Occipital lobe (tissue), 2 donors: Measurements from ENCODE around the gene MMEL1. TPM values are rescaled to one million over a fixed set of nuclear protein-coding genes. Genes with fewer than 3 reads are reported as not detected.
"Not testable (repeated sequence)": the region's sequence is repeated elsewhere in the genome, so short reads cannot be mapped to it uniquely, and the experiment has no call there.

Source experiments
- DNase-seq: peaks from one replicate; lab custom pipeline; 2025; lab: John Stamatoyannopoulos, UW
- total RNA-seq: library from RNA; depleted of rRNA; stranded (reverse); fragments of >200 nt; gene quantifications from one replicate; pipeline ENCODE4 v1.2.3, GENCODE V29; 2014

Gene MMEL1
- total RNA-seq, 1 donor from 2014 or later: 3.7 TPM

GRCh38 chr1:2558861-2559260, 74.0 kb downstream of the MMEL1 start:
- no peak for DNase-seq

GRCh38 chr1:2558420-2558819, 74.4 kb downstream of the MMEL1 start:
- DNase-seq: no peak

GRCh38 chr1:2557482-2558400, 75.1 kb downstream of the MMEL1 start:
- no peak for DNase-seq

GRCh38 chr1:2556678-2557481, 75.9 kb downstream of the MMEL1 start:
- DNase-seq: no peak

GRCh38 chr1:2556277-2556677, 76.5 kb downstream of the MMEL1 start, which contains the start of gene TNFRSF14:
Gene TNFRSF14 (plus strand): TSS chr1:2556371. CDS start chr1:2556665, 294 bp downstream.
- peak; percentile 17 for DNase-seq

- no peak for DNase-seq
Measured at GRCh38 chr1:2555634-2556276, 77.1 kb downstream of the MMEL1 start.

DNA sequence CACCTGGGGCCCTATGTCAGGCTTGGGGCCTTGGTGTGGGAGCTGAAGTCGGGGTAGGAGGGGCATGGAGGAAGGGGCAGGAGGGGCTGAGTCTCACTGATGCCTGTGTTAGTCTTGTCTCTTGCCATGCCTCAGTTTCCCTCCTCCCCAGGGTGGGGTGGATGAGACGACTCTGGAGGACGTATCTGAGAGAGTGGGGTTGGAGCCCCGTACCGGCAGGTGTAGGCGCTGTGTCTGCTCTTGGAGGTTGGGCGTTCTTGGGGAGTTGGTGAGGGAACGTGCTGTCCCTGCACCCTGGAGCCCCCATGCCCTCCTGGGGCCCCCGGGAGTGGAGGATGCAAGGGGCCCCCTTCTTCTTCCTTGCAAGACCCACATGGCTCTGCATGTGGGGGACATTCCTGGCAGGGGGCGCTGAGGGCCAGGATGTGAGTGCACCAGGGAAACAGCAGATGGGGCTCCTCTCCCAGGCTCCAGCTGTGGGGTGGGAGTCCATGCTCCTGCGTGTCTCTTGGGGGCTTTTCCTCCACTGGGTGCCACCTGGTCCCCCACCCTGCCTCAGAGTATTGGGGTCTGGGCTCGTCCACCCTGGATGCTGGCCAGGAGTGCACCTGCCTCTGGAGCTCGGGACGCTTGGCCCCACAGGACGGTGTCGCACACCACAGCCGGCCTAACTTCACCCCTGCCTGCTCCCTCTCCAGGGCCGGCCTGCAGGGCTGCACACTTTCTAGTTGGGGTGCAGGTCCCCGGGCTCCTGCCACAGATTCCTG, 78.0 kb downstream of the MMEL1 start:
- no peak for DNase-seq

GRCh38 chr1:2553871-2554620, 78.8 kb downstream of the MMEL1 start:
- no peak for DNase-seq

DNA sequence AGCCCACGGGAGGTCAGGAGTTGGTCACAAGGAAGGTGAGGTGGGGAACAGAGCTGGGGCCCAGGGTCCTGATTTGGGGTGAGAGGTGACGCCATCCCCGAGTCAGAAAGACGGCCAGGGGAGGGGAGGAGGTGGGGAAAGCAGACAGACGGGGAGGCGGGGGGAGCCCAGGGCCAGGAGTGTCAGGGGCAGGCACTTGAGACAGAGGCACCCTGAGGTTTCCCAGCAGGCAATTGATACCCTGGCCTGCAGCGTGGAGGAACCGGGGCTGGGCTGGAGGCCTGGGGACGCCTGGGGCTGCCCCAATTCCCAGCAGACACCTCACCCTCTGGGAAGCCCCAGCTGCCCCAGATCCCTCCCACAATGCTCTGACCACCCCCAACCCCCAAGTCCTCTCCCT, 79.7 kb downstream of the MMEL1 start:
- not testable (repeated sequence) for DNase-seq

DNA sequence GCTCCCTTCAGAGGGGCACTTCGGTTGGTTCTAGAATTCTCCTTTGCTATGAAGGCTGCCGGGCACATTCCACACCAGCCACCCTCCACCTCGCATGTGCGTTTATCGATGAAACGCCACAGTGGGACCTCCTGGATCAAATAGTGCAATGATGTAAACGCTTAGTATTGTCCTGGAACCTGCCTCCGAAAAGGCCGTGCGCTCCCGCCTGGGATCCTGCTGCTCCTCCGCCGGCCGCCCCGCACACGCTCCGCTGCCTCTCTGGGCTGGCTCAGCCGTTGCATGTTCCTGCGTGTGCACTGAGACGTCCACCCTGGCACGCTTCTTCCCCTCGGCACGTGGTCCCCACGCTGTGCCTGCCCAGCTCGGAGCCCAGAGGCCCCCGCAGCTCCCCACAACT, 80.6 kb downstream of the MMEL1 start:
- no peak for DNase-seq

GRCh38 chr1:2551544-2551943, 81.3 kb downstream of the MMEL1 start:
- DNase-seq: not testable (repeated sequence)

- not testable (repeated sequence) for DNase-seq
Measured at GRCh38 chr1:2550309-2550861, 82.4 kb downstream of the MMEL1 start.

DNA sequence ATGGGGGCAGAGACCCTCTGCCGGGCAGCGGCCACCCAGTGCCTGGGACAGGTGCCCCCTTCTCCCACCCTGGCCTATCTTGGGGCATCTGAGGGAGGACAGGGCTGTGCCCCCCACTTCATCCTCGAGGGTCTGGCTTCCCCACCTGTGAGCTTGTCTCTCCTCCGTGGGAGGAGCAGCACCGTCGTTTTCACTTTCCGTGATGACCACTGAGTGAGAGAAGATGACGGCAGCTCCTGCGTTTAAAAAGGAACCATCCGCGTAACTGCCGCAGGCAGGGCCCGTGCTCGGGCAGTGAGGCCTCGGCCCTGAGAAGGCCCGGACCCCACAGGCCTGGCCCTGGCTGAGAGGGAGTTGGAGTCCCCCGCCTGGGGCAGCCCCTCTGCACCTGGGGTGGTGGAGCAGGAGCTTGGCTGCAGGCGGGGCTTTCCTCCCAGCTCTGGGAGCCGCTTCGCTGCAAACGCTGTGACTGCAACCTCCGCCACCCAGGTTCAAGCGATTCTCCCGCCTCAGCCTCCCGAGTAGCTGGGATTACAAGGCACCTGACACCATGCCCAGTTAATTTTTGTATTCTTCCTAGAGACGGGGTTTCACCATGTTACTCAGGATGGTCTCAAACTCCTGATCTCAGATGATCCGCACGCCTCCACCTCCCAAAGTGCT, 83.3 kb downstream of the MMEL1 start:
- DNase-seq: not testable (repeated sequence)

- DNase-seq: peak; percentile 58
Measured at GRCh38 chr1:2548068-2548589, 84.7 kb downstream of the MMEL1 start.

- DNase-seq: no peak
Measured at GRCh38 chr1:2547210-2548067, 85.4 kb downstream of the MMEL1 start.

GRCh38 chr1:2546515-2547209, 86.2 kb downstream of the MMEL1 start:
- peak; percentile 25 for DNase-seq

DNA sequence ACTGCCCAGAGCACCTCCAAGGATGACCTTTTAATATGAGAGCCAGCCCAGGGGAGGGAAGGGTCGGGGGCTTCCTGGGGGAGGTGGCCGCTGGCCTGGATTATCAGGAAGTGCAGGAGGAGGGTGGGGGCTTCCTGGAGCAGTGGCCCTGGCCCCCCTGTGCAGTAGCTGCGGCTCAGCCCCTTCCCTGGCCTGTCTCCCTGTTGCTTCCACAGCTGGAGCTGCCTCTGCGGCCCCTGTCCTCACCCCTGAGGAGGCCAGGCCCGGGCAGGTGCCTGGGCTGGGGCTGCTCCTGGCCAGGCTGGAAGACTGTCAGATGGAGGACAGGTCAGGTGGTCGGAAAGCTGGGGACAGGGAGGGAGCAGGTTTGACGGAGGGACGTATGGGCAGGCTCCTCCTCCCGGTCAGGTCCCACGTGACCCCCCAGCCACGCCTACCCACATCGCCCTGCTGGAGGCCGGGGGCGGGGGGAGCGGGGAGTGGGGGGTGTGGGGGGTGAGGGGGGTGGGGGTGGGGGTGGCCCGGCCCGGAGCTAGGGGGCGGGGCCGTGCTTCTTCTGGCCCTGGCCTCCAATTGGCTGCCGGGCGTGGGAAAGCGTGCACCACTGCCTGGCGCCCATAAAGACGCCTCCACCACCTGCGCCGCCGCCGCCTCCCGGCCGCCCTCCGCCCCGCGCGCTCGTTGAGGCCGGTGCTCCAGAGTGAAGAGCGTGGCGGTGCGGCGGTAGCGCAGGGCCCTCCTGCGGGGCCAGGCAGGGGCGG, 86.9 kb downstream of the MMEL1 start:
- peak; percentile 69 for DNase-seq
